ENCODE data around the gene NLK. TPM values are rescaled to one million over a fixed set of nuclear protein-coding genes. Genes with fewer than 3 reads are reported as not detected.
"Not testable (repeated sequence)": the region's sequence is repeated elsewhere in the genome, so short reads cannot be mapped to it uniquely, and the experiment has no call there.

The NLK gene
- polyA plus RNA-seq, 3 donors: 6.1 to 9.1 (median 7.9) TPM

- no peak overlapping the region for H3K27ac ChIP-seq (ENCODE audit: low read depth, low read length)
Observed at GRCh38 chr17:28170771-28171170, 128.3 kb downstream of the NLK start.

- WGBS, 3 donors: 22 to 26% (median 24%) methylated on average over 3 of the region's 3 CpGs
- H3K27ac ChIP-seq (ENCODE audit: low read depth, low read length): no peak overlapping the region
Observed at GRCh38 chr17:28173031-28173561, 130.6 kb downstream of the NLK start.

- WGBS, 3 donors: 16 to 24% (median 19%) methylated on average over 1 of the region's 1 CpG
- H3K27ac ChIP-seq (ENCODE audit: low read depth, low read length): no peak overlapping the region
Observed at GRCh38 chr17:28173801-28174200, 131.3 kb downstream of the NLK start.

GRCh38 chr17:28174352-28175046 is 132.0 kb downstream of the NLK start:
- H3K27ac ChIP-seq (ENCODE audit: low read depth, low read length): no peak overlapping the region
- 62 to 71% (median 65%) methylated on average over 5 of the region's 5 CpGs for WGBS, 3 donors

- WGBS, 3 donors: 81 to 97% (median 90%) methylated on average over 2 of the region's 2 CpGs
- H3K27ac ChIP-seq (ENCODE audit: low read depth, low read length): no peak overlapping the region
Observed at GRCh38 chr17:28177351-28177750, 134.9 kb downstream of the NLK start.

- H3K27ac ChIP-seq (ENCODE audit: low read depth, low read length): no peak overlapping the region
- WGBS, 3 donors: 25 to 92% (median 91%) methylated on average over 3 of the region's 3 CpGs
Observed at GRCh38 chr17:28178800-28179199, 136.3 kb downstream of the NLK start.

GRCh38 chr17:28180449-28180848 is 138.0 kb downstream of the NLK start:
- H3K27ac ChIP-seq (ENCODE audit: low read depth, low read length): no peak overlapping the region
- 40 to 71% (median 52%) methylated on average over 1 of the region's 1 CpG for WGBS, 3 donors

GRCh38 chr17:28181568-28181967 is 139.1 kb downstream of the NLK start:
- 63 to 98% (median 96%) methylated on average over 9 of the region's 9 CpGs for WGBS, 3 donors
- no peak overlapping the region for H3K27ac ChIP-seq (ENCODE audit: low read depth, low read length)

- WGBS, 3 donors: 27 to 37% (median 34%) methylated on average over 1 of the region's 1 CpG
- H3K27ac ChIP-seq (ENCODE audit: low read depth, low read length): no peak overlapping the region
Observed at GRCh38 chr17:28182559-28182958, 140.1 kb downstream of the NLK start.

GRCh38 chr17:28185658-28186057 is 143.2 kb downstream of the NLK start:
- 93 to 98% (median 97%) methylated on average over 5 of the region's 5 CpGs for WGBS, 3 donors
- H3K27ac ChIP-seq (ENCODE audit: low read depth, low read length): no peak overlapping the region

GRCh38 chr17:28186472-28186871 is 144.0 kb downstream of the NLK start:
- WGBS, 3 donors: 97 to 100% (median 98%) methylated on average over 3 of the region's 3 CpGs
- H3K27ac ChIP-seq (ENCODE audit: low read depth, low read length): not testable (repeated sequence)

GRCh38 chr17:28187931-28188330 is 145.5 kb downstream of the NLK start:
- H3K27ac ChIP-seq (ENCODE audit: low read depth, low read length): no peak overlapping the region
- 61 to 95% (median 91%) methylated on average over 2 of the region's 2 CpGs for WGBS, 3 donors

- 64 to 69% (median 68%) methylated on average over 1 of the region's 1 CpG for WGBS, 3 donors
- no peak overlapping the region for H3K27ac ChIP-seq (ENCODE audit: low read depth, low read length)
Observed at GRCh38 chr17:28188841-28189263, 146.4 kb downstream of the NLK start.

- H3K27ac ChIP-seq (ENCODE audit: low read depth, low read length): no peak overlapping the region
- 29 to 70% (median 68%) methylated on average over 5 of the region's 5 CpGs for WGBS, 3 donors
Observed at GRCh38 chr17:28189667-28190066, 147.2 kb downstream of the NLK start.

GRCh38 chr17:28191018-28191417 is 148.5 kb downstream of the NLK start:
- H3K27ac ChIP-seq (ENCODE audit: low read depth, low read length): no peak overlapping the region
- 73 to 97% (median 97%) methylated on average over 8 of the region's 8 CpGs for WGBS, 3 donors

GRCh38 chr17:28193241-28193640 is 150.8 kb downstream of the NLK start:
- WGBS, 3 donors: 47 to 52% (median 48%) methylated on average over 3 of the region's 3 CpGs

GRCh38 chr17:28194382-28194781 is 151.9 kb downstream of the NLK start:
- H3K27ac ChIP-seq (ENCODE audit: low read depth, low read length): no peak overlapping the region

More at GRCh38 chr17:28193241-28193640, 150.8 kb downstream of the NLK start:
- no peak overlapping the region for H3K27ac ChIP-seq (ENCODE audit: low read depth, low read length)

GRCh38 chr17:28196636-28197035 is 154.2 kb downstream of the NLK start:
- no peak overlapping the region for H3K27ac ChIP-seq (ENCODE audit: low read depth, low read length)
- 74 to 94% (median 88%) methylated on average over 1 of the region's 1 CpG for WGBS, 3 donors

GRCh38 chr17:28199115-28199514 is 156.6 kb downstream of the NLK start:
- no peak overlapping the region for H3K27ac ChIP-seq (ENCODE audit: low read depth, low read length)
- WGBS, 3 donors: 79 to 88% (median 84%) methylated on average over 6 of the region's 6 CpGs

- 92 to 96% (median 95%) methylated on average over 2 of the region's 2 CpGs for WGBS, 3 donors
- H3K27ac ChIP-seq (ENCODE audit: low read depth, low read length): no peak overlapping the region
Observed at GRCh38 chr17:28199728-28200127, 157.3 kb downstream of the NLK start.
